PC-9 (cell line): ENCODE measurements around the gene LSMEM2.

Experiments used
- EZH2 ChIP-seq: fragments of 200-600 bp; sonication (generic); IDR thresholded peaks from 2 replicates; pipeline ENCODE4 v1.8.0; 2017; ENCODE audit warnings: antibody characterized with exemption, low read depth
- TF ChIP-seq, protein P1 (sequence below): fragments of 200-600 bp; sonication (generic); conservative IDR thresholded peaks from 2 replicates; pipeline ENCODE4 v1.6.1; 2017; ENCODE audit warnings: mixed run types, antibody characterized with exemption, mild to moderate bottlenecking, moderate library complexity

- TF ChIP-seq EZH2, result no peak
- TF ChIP-seq, protein P1, sequence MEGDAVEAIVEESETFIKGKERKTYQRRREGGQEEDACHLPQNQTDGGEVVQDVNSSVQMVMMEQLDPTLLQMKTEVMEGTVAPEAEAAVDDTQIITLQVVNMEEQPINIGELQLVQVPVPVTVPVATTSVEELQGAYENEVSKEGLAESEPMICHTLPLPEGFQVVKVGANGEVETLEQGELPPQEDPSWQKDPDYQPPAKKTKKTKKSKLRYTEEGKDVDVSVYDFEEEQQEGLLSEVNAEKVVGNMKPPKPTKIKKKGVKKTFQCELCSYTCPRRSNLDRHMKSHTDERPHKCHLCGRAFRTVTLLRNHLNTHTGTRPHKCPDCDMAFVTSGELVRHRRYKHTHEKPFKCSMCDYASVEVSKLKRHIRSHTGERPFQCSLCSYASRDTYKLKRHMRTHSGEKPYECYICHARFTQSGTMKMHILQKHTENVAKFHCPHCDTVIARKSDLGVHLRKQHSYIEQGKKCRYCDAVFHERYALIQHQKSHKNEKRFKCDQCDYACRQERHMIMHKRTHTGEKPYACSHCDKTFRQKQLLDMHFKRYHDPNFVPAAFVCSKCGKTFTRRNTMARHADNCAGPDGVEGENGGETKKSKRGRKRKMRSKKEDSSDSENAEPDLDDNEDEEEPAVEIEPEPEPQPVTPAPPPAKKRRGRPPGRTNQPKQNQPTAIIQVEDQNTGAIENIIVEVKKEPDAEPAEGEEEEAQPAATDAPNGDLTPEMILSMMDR, result no peak
Measured at GRCh38 chr3:50235716-50236483, 43.0 kb upstream of the LSMEM2 start, which contains the start of gene GNAI2.
